GM19240 (cell line): Measurements from ENCODE around the gene SPATS2.
"Not testable (repeated sequence)": the region's sequence is repeated elsewhere in the genome, so short reads cannot be mapped to it uniquely, and the experiment has no call there.

Experiments used
- DNase-seq: peaks from one replicate; pipeline ENCODE4 v3.0.0; 2011; ENCODE audit warnings: low spot score; ENCODE audit not compliant: insufficient read length

The SPATS2 gene

DNA sequence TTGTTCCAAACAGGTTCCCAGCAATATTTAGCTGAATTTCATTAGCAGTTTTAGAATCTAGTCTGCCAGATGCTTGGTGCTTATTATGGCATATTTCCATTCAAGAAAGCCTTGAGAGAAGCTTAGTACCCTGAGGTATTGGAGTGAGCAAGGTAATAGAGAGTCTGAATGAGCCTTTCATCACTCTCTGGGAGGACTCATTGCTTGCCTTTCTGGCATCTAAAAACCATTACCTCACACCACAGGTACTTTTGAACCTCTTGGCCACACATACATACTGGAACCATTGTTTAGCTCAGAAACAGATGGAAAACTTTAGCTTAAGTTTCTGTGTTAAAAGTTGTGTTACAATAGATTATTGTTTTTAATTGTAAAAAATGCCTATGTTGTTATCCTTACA lies 144.1 kb downstream of the SPATS2 start:
- DNase-seq = no peak

DNA sequence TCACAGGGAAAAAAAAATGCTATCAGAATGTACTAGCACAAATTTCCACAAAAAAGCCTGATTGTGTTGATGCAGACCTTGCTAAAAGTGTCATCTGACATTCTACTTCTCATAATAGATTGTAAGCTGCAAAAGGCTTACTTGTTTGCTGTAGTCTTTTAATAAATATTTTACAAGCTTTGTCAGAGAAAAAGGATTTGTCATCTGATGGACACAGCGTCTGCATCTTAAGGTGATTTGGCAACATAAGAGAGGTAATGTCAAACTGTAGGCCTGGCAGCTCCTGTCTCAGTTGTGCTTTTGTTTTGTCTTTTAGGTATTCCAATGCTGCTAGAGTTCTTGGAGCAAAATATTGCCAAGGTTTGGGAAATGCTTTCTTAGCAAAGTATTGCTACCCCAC lies 145.3 kb downstream of the SPATS2 start:
- DNase-seq = no peak

- no peak for DNase-seq
Measured at GRCh38 chr12:49515266-49515665, 148.0 kb downstream of the SPATS2 start.

GRCh38 chr12:49518914-49519573 lies 151.8 kb downstream of the SPATS2 start:
- DNase-seq = no peak

DNA sequence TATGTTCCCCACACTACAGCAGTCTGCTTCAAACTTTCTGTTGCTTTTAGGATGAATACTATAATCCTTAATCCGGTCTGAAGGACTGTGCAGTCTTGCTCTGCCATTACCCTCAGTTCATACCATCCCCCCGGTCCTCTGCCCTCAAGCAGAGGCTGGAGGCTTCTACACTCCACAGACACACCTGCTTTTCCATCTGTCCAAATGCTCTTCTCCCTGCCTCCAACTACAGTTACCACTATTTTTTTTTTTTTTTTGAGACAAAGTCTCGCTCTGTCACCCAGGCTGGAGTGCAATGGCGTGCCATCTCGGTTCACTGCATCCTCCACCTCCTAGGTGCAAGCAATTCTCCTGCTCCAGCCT lies 152.3 kb downstream of the SPATS2 start:
- DNase-seq = no peak

- DNase-seq = no peak
Measured at GRCh38 chr12:49521389-49521788, 154.1 kb downstream of the SPATS2 start.

- DNase-seq = no peak
Measured at GRCh38 chr12:49524660-49525324, 157.5 kb downstream of the SPATS2 start.

DNA sequence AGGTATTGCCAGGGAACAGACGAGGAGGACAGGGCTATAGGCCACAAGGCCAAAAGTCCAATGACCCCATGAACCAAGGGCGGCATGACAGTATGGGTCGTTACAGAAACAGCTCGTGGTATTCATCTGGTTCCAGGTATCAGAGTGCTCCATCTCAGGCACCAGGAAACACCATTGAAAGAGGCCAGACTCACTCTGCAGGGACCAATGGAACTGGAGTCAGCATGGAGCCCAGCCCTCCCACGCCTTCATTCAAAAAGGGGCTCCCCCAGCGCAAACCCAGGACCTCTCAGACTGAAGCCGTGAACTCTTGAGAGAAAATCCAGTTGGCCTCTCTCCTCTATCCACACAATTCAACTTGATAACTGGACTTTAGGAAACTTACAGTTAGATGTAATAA lies 158.7 kb downstream of the SPATS2 start:
- no peak for DNase-seq

DNA sequence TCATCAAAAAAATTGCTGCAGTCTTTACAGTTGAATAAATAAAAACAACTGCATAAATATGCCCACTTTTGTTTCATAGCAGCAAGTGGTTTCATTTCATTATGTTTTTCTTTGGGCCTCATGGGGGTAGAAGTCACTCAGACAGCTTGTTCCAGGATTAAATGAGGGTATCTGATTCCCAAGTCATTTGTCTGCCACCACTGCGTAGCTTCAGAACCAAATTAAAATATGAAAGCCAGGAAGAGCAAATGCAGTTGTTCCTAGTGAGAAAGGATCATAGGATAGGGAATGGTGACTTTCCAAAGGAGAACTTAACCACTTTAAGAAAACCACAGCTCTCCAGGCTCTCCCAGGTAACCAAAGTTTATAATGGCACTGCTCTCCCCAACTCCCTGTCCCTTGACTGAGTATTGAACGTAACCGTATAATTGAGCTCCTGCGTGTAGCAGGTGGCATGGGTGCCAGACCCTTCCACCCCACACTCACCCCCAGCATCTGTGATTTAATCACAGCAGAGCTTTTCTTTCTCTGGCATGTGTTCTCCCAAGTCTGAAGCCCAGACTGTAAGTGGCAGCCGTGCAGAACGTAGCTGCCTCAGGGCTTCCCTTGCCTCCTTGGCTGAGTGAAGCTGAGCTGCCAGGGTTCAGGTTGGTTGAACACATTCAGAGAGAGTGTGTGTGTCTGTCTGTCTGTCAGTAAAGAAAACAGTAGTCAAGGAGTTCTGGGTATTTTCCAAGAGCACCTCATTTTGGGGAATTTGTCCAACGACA lies 160.3 kb downstream of the SPATS2 start:
- DNase-seq = no peak

DNA sequence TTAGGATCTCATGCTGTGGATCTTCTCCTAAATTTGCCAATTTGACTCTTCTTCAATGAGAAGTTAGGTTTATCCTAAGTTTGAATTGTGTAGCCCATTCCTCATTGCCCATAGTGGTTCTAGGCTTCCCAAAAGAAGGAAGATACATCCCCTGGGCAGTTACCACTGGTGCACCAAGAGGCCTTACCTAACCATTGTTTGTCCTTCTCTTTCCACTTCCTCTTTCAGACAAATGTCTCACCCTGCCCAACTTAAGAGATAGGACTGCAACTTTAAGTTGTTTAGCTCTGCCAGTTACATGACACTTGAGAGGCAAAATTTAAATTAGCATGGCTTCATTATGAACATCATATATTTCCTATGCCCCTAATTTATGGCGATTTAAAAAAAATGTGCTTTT lies 162.2 kb downstream of the SPATS2 start:
- DNase-seq = no peak

GRCh38 chr12:49531745-49532144 lies 164.5 kb downstream of the SPATS2 start:
- no peak for DNase-seq

GRCh38 chr12:49533331-49533730 lies 166.1 kb downstream of the SPATS2 start:
- DNase-seq = no peak

DNA sequence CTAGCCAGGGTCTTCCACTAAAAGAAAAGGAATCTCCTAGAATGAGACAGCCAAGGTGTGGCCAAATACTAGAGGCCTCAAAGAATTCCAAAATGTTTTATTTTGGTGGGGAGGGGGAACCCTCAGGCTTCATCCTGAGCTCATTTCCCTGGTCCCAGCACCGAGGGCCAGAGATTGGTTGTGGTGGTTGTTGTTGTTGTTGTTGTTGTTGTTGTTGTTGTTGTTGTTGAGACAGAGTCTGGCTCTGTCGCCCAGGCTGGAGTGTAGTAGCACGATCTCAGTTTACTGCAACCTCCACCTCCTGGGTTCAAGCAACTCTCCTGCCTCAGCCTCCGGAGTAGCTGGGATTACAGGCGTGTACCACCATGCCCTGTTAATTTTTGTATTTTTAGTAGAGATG lies 166.9 kb downstream of the SPATS2 start:
- not testable (repeated sequence) for DNase-seq

DNA sequence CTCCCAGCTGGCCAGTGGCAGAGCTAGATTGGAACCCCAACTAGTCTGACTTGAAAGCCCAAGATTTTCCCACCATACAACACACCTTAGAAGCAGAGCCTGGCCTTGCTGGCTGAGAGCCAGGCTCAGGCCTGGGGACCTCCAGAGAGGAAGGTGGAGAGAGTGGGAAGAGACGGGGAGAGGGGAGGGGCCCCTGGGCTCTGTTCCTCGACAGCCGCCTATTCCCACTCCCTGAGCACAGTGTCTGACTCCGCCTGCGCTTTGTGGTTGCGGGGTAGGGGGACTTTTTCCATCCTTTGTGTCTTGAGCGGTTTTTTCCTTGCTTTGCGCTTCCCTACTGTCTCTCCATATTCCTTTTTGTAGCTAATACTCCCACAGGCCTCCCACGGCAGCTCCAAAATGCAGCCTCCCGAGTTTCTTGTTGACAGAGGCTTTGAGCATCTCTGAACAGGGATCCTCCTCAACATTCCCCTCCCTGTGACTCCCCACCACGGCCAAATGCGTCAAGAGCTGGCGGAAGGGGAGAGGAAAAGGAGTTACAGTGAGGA lies 167.5 kb downstream of the SPATS2 start:
- DNase-seq = no peak

DNA sequence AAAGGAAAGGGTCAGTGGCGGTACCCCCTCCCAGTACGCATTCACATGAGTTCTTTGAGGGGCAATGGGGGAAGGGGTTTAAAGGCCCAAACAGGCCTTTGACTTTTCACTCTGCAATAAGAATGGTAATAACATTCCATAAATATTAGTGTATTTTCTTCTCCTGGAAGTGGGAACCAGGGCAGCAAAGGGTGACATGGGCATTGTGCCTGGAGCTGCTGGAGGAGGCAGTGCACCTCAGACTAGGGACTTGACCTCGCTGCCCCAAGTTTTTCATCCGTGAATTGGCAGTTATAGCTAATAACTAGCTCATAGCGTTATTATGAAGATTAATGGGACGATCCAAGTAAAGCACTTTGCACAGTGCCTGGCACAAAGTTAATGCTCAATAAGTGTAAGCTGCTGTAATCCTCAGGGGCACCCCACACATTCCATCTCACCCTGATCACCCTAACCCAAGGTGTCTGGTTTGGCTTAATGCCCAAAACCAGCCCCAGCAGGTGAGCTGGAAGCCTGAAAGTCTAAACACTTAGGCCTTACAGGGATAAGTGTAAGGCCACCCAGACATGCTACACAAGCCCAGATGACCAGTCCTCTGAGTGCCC lies 168.8 kb downstream of the SPATS2 start:
- no peak for DNase-seq

DNA sequence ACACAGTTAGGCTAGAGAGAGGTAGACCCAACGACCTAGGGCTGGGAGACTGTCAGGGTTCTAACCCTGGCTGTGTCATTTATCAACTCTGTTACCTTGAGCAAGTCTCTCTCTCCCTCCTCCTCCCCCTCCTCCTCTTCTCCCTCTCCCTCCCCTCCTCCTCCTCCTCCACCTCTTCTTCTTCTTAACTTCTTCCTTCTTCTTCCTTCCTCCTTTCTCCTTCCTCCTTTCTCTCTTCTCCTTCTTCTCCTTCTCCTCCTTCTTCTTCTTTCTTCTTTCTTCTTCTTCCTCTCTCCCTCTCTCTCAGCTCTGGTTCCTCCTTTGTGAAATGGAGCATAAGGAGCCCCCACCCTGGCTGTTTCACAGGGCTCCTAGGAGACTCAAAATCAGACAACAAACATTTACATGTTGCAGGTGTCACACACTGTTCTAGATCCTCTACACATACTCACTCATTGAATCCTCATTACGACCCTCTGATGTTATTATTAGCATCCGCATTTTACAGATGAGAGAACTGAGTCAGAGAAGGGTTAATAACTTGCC lies 169.3 kb downstream of the SPATS2 start:
- DNase-seq = no peak

- no peak for DNase-seq
Measured at GRCh38 chr12:49537231-49537751, 170.0 kb downstream of the SPATS2 start.

DNA sequence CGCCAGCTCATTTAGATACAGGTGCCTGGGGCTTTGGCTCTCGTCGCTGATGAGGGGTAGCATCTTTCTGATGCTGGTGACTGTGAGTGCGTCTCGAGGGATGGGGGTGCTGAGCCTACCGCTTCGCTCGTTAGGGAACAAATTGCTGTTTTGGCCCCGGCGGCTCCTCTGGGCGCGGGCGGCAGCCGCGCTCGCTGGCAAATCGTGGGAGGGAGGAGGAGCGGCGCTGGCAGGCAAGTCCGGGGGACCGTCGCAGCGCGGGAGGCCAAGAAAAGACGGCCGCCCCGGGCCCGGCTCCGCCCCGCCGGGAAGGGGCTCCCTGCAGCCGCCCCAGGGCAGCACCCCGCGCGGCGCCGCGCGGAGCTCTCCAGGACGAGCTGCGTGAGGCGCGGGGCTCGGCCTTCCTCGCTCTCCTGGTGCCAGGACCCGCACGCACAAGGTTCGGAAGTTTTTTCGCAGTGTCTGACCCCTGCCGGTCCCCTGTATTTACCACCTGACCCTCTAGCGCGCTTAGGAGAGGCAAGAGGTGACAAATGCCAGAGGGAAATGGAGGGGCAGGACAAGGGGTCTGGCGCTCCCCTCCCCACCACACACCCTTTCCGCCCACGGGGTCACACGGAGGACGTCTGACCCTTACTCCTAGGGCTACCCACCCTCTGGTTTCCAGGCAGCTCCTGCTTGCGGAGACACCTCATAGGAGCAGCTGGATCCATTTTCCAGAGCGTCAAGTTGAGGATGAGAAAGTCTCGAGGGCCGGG lies 170.7 kb downstream of the SPATS2 start:
- no peak for DNase-seq

DNA sequence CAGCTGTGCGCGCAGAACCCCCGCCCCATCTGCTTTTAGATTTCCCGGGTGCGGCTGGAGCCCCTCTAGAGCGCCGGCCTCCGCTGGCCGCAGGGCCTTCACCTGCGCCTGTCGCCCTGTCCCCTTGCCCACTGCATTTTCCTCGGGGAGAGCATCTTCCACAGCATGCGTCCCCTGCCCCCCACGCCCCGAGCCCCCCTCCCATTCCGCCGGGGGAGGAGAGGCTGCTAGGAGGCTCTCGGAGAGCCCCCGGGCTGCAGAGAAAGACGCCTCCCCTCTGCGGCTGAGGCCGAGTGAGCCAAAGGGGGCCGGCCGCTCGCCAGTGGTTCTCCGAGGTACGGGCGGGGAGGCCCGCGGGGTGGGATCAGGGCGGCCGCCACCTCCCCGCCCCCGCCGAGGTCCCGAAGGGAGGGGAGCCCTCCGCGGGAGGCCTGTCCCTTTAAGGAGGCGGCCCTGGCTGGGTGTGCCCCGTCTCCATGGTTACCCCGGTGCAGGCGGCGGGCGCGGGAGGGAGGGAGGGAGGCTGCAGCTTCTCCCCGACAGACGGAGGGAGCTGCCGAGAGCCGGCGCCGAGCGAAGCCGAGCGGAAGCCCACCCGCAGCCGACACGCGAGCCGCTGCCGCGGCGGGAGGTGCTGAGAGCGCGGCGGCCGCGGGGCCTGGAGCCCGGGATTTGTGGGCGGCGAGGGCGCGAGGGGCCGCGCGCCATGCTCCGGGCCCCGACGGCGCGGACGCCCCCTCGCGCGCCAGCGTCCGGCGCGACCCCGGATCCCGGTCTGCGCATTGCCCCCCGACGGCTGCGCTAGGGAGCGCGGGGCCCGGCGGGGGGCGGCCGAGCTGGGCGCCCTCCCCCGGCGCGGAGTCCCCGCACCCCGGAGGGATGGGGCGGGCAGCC lies 171.5 kb downstream of the SPATS2 start, which contains the start of gene KCNH3:
Gene KCNH3 (plus strand): TSS at position 521 of the 894 bp plus-strand sequence. CDS start 387 bp downstream, outside the sequence.
- DNase-seq = peak; percentile 81
